Measurements from ENCODE around the gene ADAMTSL5. TPM values are rescaled to one million over a fixed set of nuclear protein-coding genes. Genes with fewer than 3 reads are reported as not detected.

Gene ADAMTSL5
- total and polyA plus RNA-seq, 9 of the 15 experiments (the other 6 are each of a cell fraction or from before 2014, with no cell fraction given) = 1.0 to 11.6 (median 4.1) TPM

GRCh38 chr19:1507763-1508506 lies 4.9 kb downstream of the ADAMTSL5 start (continued):
- TF ChIP-seq TCFL5 (CRISPR knock-in tag; conservative IDR thresholded peaks at IDR 0.05) (no peak), LARP7 (IDR thresholded peaks at IDR 0.05) (no peak), NR3C1 (CRISPR knock-in tag; IDR thresholded peaks at IDR 0.05) (no peak), ZNF583 (CRISPR knock-in tag; IDR thresholded peaks at IDR 0.05) (no peak), ZNF224 (CRISPR knock-in tag; IDR thresholded peaks at IDR 0.05) (no peak), GABPB1 (CRISPR knock-in tag; IDR thresholded peaks at IDR 0.05) (0 out of 2 replicates have a peak, but pooled peaks have one; percentile 67), SRF (CRISPR knock-in tag; IDR thresholded peaks at IDR 0.05) (0 out of 4 replicates have a peak, but pooled peaks of 1 of the 2 experiments have one; percentile 46), POLR2B (IDR thresholded peaks at IDR 0.05; ENCODE audit: low read depth, partially characterized antibody) (peak; percentile 51), ZC3H8 (IDR thresholded peaks at IDR 0.05) (no peak), ADNP (tag; IDR thresholded peaks at IDR 0.05) (no peak), ESRRA (IDR thresholded peaks at IDR 0.05; ENCODE audit: borderline replicate concordance, low read depth) (peak; percentile 67), PRDM10 (IDR thresholded peaks at IDR 0.05; ENCODE audit: partially characterized antibody) (peak; percentile 9), TSC22D4 (tag; IDR thresholded peaks at IDR 0.05) (no peak), MYNN (IDR thresholded peaks at IDR 0.05) (peak; percentile 33; the same call in 1 of the 2 replicates), MYNN (CRISPR knock-in tag; IDR thresholded peaks at IDR 0.05) (no peak), FOXO4 (CRISPR knock-in tag; IDR thresholded peaks at IDR 0.05) (no peak)
- TF ChIP-seq, protein P1, sequence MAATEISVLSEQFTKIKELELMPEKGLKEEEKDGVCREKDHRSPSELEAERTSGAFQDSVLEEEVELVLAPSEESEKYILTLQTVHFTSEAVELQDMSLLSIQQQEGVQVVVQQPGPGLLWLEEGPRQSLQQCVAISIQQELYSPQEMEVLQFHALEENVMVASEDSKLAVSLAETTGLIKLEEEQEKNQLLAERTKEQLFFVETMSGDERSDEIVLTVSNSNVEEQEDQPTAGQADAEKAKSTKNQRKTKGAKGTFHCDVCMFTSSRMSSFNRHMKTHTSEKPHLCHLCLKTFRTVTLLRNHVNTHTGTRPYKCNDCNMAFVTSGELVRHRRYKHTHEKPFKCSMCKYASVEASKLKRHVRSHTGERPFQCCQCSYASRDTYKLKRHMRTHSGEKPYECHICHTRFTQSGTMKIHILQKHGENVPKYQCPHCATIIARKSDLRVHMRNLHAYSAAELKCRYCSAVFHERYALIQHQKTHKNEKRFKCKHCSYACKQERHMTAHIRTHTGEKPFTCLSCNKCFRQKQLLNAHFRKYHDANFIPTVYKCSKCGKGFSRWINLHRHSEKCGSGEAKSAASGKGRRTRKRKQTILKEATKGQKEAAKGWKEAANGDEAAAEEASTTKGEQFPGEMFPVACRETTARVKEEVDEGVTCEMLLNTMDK (IDR thresholded peaks at IDR 0.05; ENCODE audit: borderline replicate concordance, insufficient read depth, low read depth, low read length, poor library complexity, severe bottlenecking) = no peak
- TF ChIP-seq, protein P2, sequence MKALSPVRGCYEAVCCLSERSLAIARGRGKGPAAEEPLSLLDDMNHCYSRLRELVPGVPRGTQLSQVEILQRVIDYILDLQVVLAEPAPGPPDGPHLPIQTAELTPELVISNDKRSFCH (CRISPR knock-in tag; IDR thresholded peaks at IDR 0.05) = no peak
- TF ChIP-seq, protein P2 (tag; IDR thresholded peaks at IDR 0.05) = 0 out of 2 replicates have a peak, but pooled peaks have one; percentile 47
- TF ChIP-seq, protein P3, sequence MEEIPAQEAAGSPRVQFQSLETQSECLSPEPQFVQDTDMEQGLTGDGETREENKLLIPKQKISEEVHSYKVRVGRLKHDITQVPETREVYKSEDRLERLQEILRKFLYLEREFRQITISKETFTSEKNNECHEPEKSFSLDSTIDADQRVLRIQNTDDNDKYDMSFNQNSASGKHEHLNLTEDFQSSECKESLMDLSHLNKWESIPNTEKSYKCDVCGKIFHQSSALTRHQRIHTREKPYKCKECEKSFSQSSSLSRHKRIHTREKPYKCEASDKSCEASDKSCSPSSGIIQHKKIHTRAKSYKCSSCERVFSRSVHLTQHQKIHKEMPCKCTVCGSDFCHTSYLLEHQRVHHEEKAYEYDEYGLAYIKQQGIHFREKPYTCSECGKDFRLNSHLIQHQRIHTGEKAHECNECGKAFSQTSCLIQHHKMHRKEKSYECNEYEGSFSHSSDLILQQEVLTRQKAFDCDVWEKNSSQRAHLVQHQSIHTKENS (CRISPR knock-in tag; IDR thresholded peaks at IDR 0.05) = no peak
